ENCODE data around the gene WFDC10A. TPM values are rescaled to one million over a fixed set of nuclear protein-coding genes. Genes with fewer than 3 reads are reported as not detected.
"Not testable (repeated sequence)": the region's sequence is repeated elsewhere in the genome, so short reads cannot be mapped to it uniquely, and the experiment has no call there.

The WFDC10A gene
- total and polyA plus RNA-seq, 10 of the 15 experiments (the other 5 are each of a cell fraction or from before 2014, with no cell fraction given): not detected

DNA sequence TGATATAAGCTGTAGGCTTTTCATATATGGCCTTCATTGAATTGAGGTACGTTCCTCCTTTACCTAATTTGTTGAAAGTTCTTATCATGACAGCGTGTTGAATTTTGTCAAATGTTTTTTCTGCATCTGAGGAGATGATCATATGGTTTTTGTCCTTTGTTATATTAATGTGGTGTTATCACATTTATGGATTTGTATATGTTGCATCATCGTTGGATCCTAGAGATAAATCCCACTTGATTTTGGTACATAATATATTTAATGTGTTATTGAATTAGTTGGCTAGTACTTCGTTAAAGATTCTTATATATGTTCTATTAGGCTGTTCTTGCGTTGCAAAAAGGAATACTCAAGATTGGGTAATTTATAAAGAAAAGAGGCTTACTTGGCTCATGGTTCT lies 10.1 kb downstream of the WFDC10A start:
- ChIA-PET RAD21 (ENCODE audit: unreplicated experiment) (no interaction called here), SMC1A (ENCODE audit: uncharacterized antibody, unreplicated experiment) (no interaction called here), CTCF (interaction anchor here (0.8 kb wide), 1 partner anchor 132 kb away, joined by 3 read pairs; no protein-coding TSS in a partner anchor), POLR2A (no interaction called here)
- intact Hi-C loops (cut with micrococcal nuclease; ENCODE audit: unreplicated experiment): no loop called here
- H3K9me3 ChIP-seq (replicated peaks; ENCODE audit: control insufficient read depth, insufficient read depth, low read length): no peaks in the 10 kb centered on the region
- H3K4me2 ChIP-seq (ENCODE audit: control insufficient read depth, insufficient read depth): no peak overlapping the region
- H3K4me1 ChIP-seq (ENCODE audit: control insufficient read depth, insufficient read depth, low read length): no peaks in the 10 kb centered on the region
- no peak overlapping the region for H3K27ac ChIP-seq (ENCODE audit: control insufficient read depth, insufficient read depth)
- H3K36me3 ChIP-seq (ENCODE audit: control insufficient read depth in 2 of 2, insufficient read depth in 2 of 2, low read length in 1 of 2): no peaks in the 10 kb centered on the region
- no peak overlapping the region for H3K9ac ChIP-seq (ENCODE audit: control insufficient read depth, insufficient read depth, low read length)
- ATAC-seq: no peak
- no TSS peak for BruUV-seq (replicated peaks)
- FAIRE-seq: no peak
- no peak for DNase-seq (ENCODE audit: low read depth, low spot score)
- in situ Hi-C loops (cut with MboI): no loop called here
- no peaks in the 10 kb centered on the region for H3K79me2 ChIP-seq (ENCODE audit: control insufficient read depth, insufficient read depth, low read length)
- no peaks in the 10 kb centered on the region for H3K27me3 ChIP-seq (replicated peaks in 1 of 2; ENCODE audit: control insufficient read depth in 2 of 2, insufficient read depth in 2 of 2, low read length in 1 of 2)
- H3K4me3 ChIP-seq: no peak overlapping the region
- WGBS (ENCODE audit: insufficient coverage, insufficient replicate concordance, low lambda C conversion rate, missing lambda C conversion rate): 15% methylated on average over 5 of the region's 5 CpGs
- no peak for TF ChIP-seq CREM (IDR thresholded peaks at IDR 0.05; ENCODE audit: low read depth)
- TF ChIP-seq SIN3A (IDR thresholded peaks at IDR 0.05; ENCODE audit: low read depth, low read length): no peak
- no peak for TF ChIP-seq FOXM1 (IDR thresholded peaks at IDR 0.05; ENCODE audit: low read depth, low read length)
- TF ChIP-seq, protein P1, sequence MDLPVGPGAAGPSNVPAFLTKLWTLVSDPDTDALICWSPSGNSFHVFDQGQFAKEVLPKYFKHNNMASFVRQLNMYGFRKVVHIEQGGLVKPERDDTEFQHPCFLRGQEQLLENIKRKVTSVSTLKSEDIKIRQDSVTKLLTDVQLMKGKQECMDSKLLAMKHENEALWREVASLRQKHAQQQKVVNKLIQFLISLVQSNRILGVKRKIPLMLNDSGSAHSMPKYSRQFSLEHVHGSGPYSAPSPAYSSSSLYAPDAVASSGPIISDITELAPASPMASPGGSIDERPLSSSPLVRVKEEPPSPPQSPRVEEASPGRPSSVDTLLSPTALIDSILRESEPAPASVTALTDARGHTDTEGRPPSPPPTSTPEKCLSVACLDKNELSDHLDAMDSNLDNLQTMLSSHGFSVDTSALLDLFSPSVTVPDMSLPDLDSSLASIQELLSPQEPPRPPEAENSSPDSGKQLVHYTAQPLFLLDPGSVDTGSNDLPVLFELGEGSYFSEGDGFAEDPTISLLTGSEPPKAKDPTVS (IDR thresholded peaks at IDR 0.05; ENCODE audit: low read depth, low read length): no peak
- no peak for TF ChIP-seq MYC (IDR thresholded peaks at IDR 0.05; ENCODE audit: insufficient read depth, insufficient read length, insufficient replicate concordance, low read length, severe bottlenecking)
- TF ChIP-seq POLR2AphosphoS2 (IDR thresholded peaks at IDR 0.05; ENCODE audit: low read depth, low read length): no peak
- no peak for TF ChIP-seq RAD51 (IDR thresholded peaks at IDR 0.05)
- TF ChIP-seq CBFB (IDR thresholded peaks at IDR 0.05; ENCODE audit: low read depth): no peak
- TF ChIP-seq HDGF (IDR thresholded peaks at IDR 0.05): no peak
- no peak for TF ChIP-seq ZNF384 (IDR thresholded peaks at IDR 0.05; ENCODE audit: borderline replicate concordance, low read depth, low read length)
- H2AFZ ChIP-seq (ENCODE audit: control insufficient read depth, low read depth, low read length): no peak overlapping the region
- no peaks in the 10 kb centered on the region for H4K20me1 ChIP-seq (ENCODE audit: control insufficient read depth, insufficient read depth)

DNA sequence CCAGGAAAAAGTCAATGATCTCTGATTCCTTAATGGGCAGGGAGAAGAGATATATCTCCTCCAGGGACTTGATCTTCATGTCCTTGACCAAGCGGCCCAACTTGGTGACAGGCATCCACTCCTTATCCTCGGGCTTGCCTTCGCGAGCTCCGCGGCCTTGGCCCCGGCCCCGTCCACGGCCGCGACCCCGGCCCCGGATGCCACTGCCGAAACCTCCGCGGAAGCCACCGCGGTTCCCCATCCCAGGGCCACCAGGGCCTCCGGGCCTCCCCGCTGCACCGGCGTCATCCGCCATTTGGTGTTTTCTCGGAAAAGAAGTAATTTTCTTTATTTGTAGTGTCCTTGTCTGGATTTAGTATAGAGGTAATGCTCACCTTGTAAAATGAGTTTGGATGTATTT lies 11.5 kb downstream of the WFDC10A start:
- DNase-seq (ENCODE audit: low read depth, low spot score); H3K4me3 ChIP-seq; H3K27me3 ChIP-seq (replicated peaks in 1 of 2; ENCODE audit: control insufficient read depth in 2 of 2, insufficient read depth in 2 of 2, low read length in 1 of 2); H4K20me1 ChIP-seq (ENCODE audit: control insufficient read depth, insufficient read depth); RAD21 ChIA-PET (ENCODE audit: unreplicated experiment); H3K9ac ChIP-seq (ENCODE audit: control insufficient read depth, insufficient read depth, low read length); POLR2A ChIA-PET; ATAC-seq; H2AFZ ChIP-seq (ENCODE audit: control insufficient read depth, low read depth, low read length); CTCF ChIA-PET; H3K4me1 ChIP-seq (ENCODE audit: control insufficient read depth, insufficient read depth, low read length); H3K79me2 ChIP-seq (ENCODE audit: control insufficient read depth, insufficient read depth, low read length); SMC1A ChIA-PET (ENCODE audit: uncharacterized antibody, unreplicated experiment); H3K9me3 ChIP-seq (replicated peaks; ENCODE audit: control insufficient read depth, insufficient read depth, low read length); intact Hi-C loops (cut with micrococcal nuclease; ENCODE audit: unreplicated experiment); H3K27ac ChIP-seq (ENCODE audit: control insufficient read depth, insufficient read depth); H3K4me2 ChIP-seq (ENCODE audit: control insufficient read depth, insufficient read depth); FAIRE-seq; in situ Hi-C loops (cut with MboI); H3K36me3 ChIP-seq (ENCODE audit: control insufficient read depth in 2 of 2, insufficient read depth in 2 of 2, low read length in 1 of 2); BruUV-seq (replicated peaks): not testable (repeated sequence)
- WGBS (ENCODE audit: insufficient coverage, insufficient replicate concordance, low lambda C conversion rate, missing lambda C conversion rate): 80% methylated on average over 23 of the region's 24 CpGs

DNA sequence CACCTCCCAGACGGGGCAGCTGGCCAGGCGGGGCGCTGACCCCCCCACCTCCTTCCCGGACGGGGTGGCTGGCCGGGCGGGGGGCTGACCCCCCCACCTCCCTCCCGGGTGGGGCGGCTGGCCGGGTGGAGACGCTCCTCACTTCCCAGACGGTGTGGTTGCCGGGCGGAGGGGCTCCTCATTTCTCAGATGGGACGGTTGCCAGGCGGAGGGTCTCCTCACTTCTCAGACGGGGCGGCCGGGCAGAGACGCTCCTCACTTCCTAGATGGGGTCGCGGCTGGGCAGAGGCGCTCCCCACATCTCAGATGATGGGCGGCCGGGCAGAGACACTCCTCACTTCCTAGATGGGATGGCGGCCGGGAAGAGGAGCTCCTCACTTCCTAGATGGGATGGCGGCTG lies 16.3 kb downstream of the WFDC10A start:
- SMC1A ChIA-PET (ENCODE audit: uncharacterized antibody, unreplicated experiment); H3K4me3 ChIP-seq; POLR2A ChIA-PET; in situ Hi-C loops (cut with MboI); H4K20me1 ChIP-seq (ENCODE audit: control insufficient read depth, insufficient read depth); RAD21 ChIA-PET (ENCODE audit: unreplicated experiment); H3K36me3 ChIP-seq (ENCODE audit: control insufficient read depth in 2 of 2, insufficient read depth in 2 of 2, low read length in 1 of 2); H3K27me3 ChIP-seq (replicated peaks in 1 of 2; ENCODE audit: control insufficient read depth in 2 of 2, insufficient read depth in 2 of 2, low read length in 1 of 2); H3K4me1 ChIP-seq (ENCODE audit: control insufficient read depth, insufficient read depth, low read length); H3K79me2 ChIP-seq (ENCODE audit: control insufficient read depth, insufficient read depth, low read length); H3K4me2 ChIP-seq (ENCODE audit: control insufficient read depth, insufficient read depth); H3K9ac ChIP-seq (ENCODE audit: control insufficient read depth, insufficient read depth, low read length); BruUV-seq (replicated peaks); H2AFZ ChIP-seq (ENCODE audit: control insufficient read depth, low read depth, low read length); H3K9me3 ChIP-seq (replicated peaks; ENCODE audit: control insufficient read depth, insufficient read depth, low read length); CTCF ChIA-PET; H3K27ac ChIP-seq (ENCODE audit: control insufficient read depth, insufficient read depth); intact Hi-C loops (cut with micrococcal nuclease; ENCODE audit: unreplicated experiment); ATAC-seq; DNase-seq (ENCODE audit: low read depth, low spot score); FAIRE-seq: not testable (repeated sequence)
- 80% methylated on average over 7 of the region's 28 CpGs for WGBS (ENCODE audit: insufficient coverage, insufficient replicate concordance, low lambda C conversion rate, missing lambda C conversion rate)
